Effector memory CD8-positive, alpha-beta T cell (primary cell): ENCODE data around the gene OS9.

Experiments used
- ATAC-seq: fragments of 150-1000 bp; cut with Tn5 transposase; replicated peaks from 2 replicates; pipeline ENCODE4 v1.10.0; 2021; ENCODE audit warnings: mild to moderate bottlenecking, moderate library complexity
- DNase-seq, 3 experiments: peaks; one replicate each; pipeline ENCODE4 v3.0.0; 2021
- H3K27ac Mint-ChIP-seq, 2 donors: one replicate each; pipeline ENCODE4 v1.8.0; 2022; ENCODE audit warnings: mild to moderate bottlenecking in 2 of 2, mixed read lengths in 2 of 2, moderate library complexity in 2 of 2
- H3K27me3 Mint-ChIP-seq, 2 donors: one replicate each; pipeline ENCODE4 v1.8.0; 2022; ENCODE audit warnings: mixed read lengths in 2 of 2
- H3K36me3 Mint-ChIP-seq: one replicate; pipeline ENCODE4 v1.8.0; 2022; ENCODE audit warnings: mild to moderate bottlenecking, moderate library complexity, mixed read lengths; ENCODE audit not compliant: insufficient read depth
- H3K4me1 Mint-ChIP-seq, 2 donors: one replicate each; pipeline ENCODE4 v1.8.0; 2022; ENCODE audit warnings: low read depth in 2 of 2, mixed read lengths in 2 of 2
- H3K4me3 Mint-ChIP-seq, 2 donors: one replicate each; pipeline ENCODE4 v1.8.0; 2022; ENCODE audit warnings: mild to moderate bottlenecking in 2 of 2, mixed read lengths in 2 of 2, moderate library complexity in 2 of 2
- H3K9me3 Mint-ChIP-seq, 2 donors: one replicate each; pipeline ENCODE4 v1.8.0; 2022; ENCODE audit warnings: mixed read lengths in 2 of 2

The OS9 gene

GRCh38 chr12:57739387-57739786 lies 45.5 kb downstream of the OS9 start:
- H3K4me3 Mint-ChIP-seq = peak overlapping the region; percentile 74 to 84
- H3K27ac Mint-ChIP-seq = peak overlapping the region; percentile 92 to 97
- no peaks in the 10 kb centered on the region for H3K27me3 Mint-ChIP-seq
- DNase-seq (no peak), ATAC-seq (no peak)
- H3K36me3 Mint-ChIP-seq = peaks cover 57% of the 10 kb centered on the region
- peaks cover 46 to 52% of the 10 kb centered on the region in 2 donors for H3K4me1 Mint-ChIP-seq
- no peaks in the 10 kb centered on the region for H3K9me3 Mint-ChIP-seq

GRCh38 chr12:57739914-57740538 lies 46.1 kb downstream of the OS9 start:
- no peaks in the 10 kb centered on the region for H3K9me3 Mint-ChIP-seq
- ATAC-seq (no peak), DNase-seq (no peak)
- peak overlapping the region; percentile 84 to 88 for H3K4me3 Mint-ChIP-seq
- H3K27me3 Mint-ChIP-seq = no peaks in the 10 kb centered on the region
- peaks cover 45 to 52% of the 10 kb centered on the region in 2 donors for H3K4me1 Mint-ChIP-seq
- H3K36me3 Mint-ChIP-seq = peaks cover 58% of the 10 kb centered on the region
- peak overlapping the region; percentile 97 for H3K27ac Mint-ChIP-seq

GRCh38 chr12:57740656-57741412 lies 46.9 kb downstream of the OS9 start:
- Mint-ChIP-seq H3K9me3 (no peaks in the 10 kb centered on the region), H3K36me3 (peaks cover 60% of the 10 kb centered on the region), H3K27ac (peak overlapping the region; percentile 97), H3K4me1 (peaks cover 52 to 59% of the 10 kb centered on the region in 2 donors), H3K4me3 (peak overlapping the region; percentile 84 to 88), H3K27me3 (no peaks in the 10 kb centered on the region)
- ATAC-seq = peak; percentile 73
- peak; percentile 80 to 81 (median 81) for DNase-seq

- no peak for ATAC-seq
- H3K9me3 Mint-ChIP-seq = no peaks in the 10 kb centered on the region
- H3K27me3 Mint-ChIP-seq = no peaks in the 10 kb centered on the region
- peak overlapping the region; percentile 84 to 88 for H3K4me3 Mint-ChIP-seq
- H3K27ac Mint-ChIP-seq = peak overlapping the region; percentile 97
- peaks cover 52 to 62% of the 10 kb centered on the region in 2 donors for H3K4me1 Mint-ChIP-seq
- H3K36me3 Mint-ChIP-seq = peaks cover 57% of the 10 kb centered on the region
- DNase-seq = no peak
These were observed 47.5 kb downstream of the OS9 start for GRCh38 chr12:57741413-57741789.

GRCh38 chr12:57741844-57742738 lies 48.2 kb downstream of the OS9 start:
- peak; percentile 58 for ATAC-seq
- H3K27ac Mint-ChIP-seq = peak overlapping the region; percentile 97
- peaks cover 58% of the 10 kb centered on the region for H3K36me3 Mint-ChIP-seq
- peaks cover 46 to 55% of the 10 kb centered on the region in 2 donors for H3K4me1 Mint-ChIP-seq
- DNase-seq = peak; percentile 69 to 71 (median 70)
- H3K27me3 Mint-ChIP-seq = no peaks in the 10 kb centered on the region
- H3K9me3 Mint-ChIP-seq = no peaks in the 10 kb centered on the region
- H3K4me3 Mint-ChIP-seq = peak overlapping the region; percentile 84 to 88

- DNase-seq (no peak), ATAC-seq (no peak)
- Mint-ChIP-seq H3K4me3 (peak overlapping the region; percentile 96), H3K27ac (peak overlapping the region; percentile 94 to 96), H3K27me3 (no peaks in the 10 kb centered on the region), H3K4me1 (peaks cover 46 to 55% of the 10 kb centered on the region in 2 donors), H3K9me3 (no peaks in the 10 kb centered on the region), H3K36me3 (peaks cover 70% of the 10 kb centered on the region)
These were observed 49.8 kb downstream of the OS9 start for GRCh38 chr12:57743769-57744168.

GRCh38 chr12:57744194-57744776 lies 50.4 kb downstream of the OS9 start:
- H3K9me3 Mint-ChIP-seq = no peaks in the 10 kb centered on the region

GRCh38 chr12:57744777-57745484 lies 51.0 kb downstream of the OS9 start, which contains the start of gene TSPAN31:
TSPAN31 (plus strand) TSS chr12:57745039; CDS start chr12:57745155, 116 bp downstream.
- H3K27ac Mint-ChIP-seq = peak within 1 kb of the TSS; percentile 94 to 96
- peak; percentile 89 to 93 (median 91) for DNase-seq
- peaks cover 66% of the 10 kb centered on the region for H3K36me3 Mint-ChIP-seq
- H3K4me3 Mint-ChIP-seq = peak within 1 kb of the TSS; percentile 96
- ATAC-seq = peak; percentile 73
- H3K4me1 Mint-ChIP-seq = peaks cover 37 to 46% of the 10 kb centered on the region in 2 donors
- H3K27me3 Mint-ChIP-seq = no peaks in the 10 kb centered on the region
- no peaks in the 10 kb centered on the region for H3K9me3 Mint-ChIP-seq

More at GRCh38 chr12:57744194-57744776, 50.4 kb downstream of the OS9 start:
- peak overlapping the region; percentile 96 for H3K4me3 Mint-ChIP-seq
- peak; percentile 31 for ATAC-seq
- no peaks in the 10 kb centered on the region for H3K27me3 Mint-ChIP-seq
- peak overlapping the region; percentile 94 to 96 for H3K27ac Mint-ChIP-seq
- peaks cover 70% of the 10 kb centered on the region for H3K36me3 Mint-ChIP-seq
- peaks cover 43 to 51% of the 10 kb centered on the region in 2 donors for H3K4me1 Mint-ChIP-seq
- DNase-seq = peak; percentile 66 to 71 (median 68)

GRCh38 chr12:57745485-57745881 lies 51.6 kb downstream of the OS9 start:
- peak overlapping the region; percentile 96 for H3K4me3 Mint-ChIP-seq
- no peak for ATAC-seq
- H3K36me3 Mint-ChIP-seq = peaks cover 61% of the 10 kb centered on the region
- H3K27me3 Mint-ChIP-seq = no peaks in the 10 kb centered on the region
- DNase-seq = no peak
- H3K27ac Mint-ChIP-seq = peak overlapping the region; percentile 94 to 96
- no peaks in the 10 kb centered on the region for H3K9me3 Mint-ChIP-seq
- peaks cover 39 to 44% of the 10 kb centered on the region in 2 donors for H3K4me1 Mint-ChIP-seq

GRCh38 chr12:57746025-57746424 lies 52.1 kb downstream of the OS9 start:
- Mint-ChIP-seq H3K9me3 (no peaks in the 10 kb centered on the region), H3K27me3 (no peaks in the 10 kb centered on the region), H3K36me3 (peaks cover 55% of the 10 kb centered on the region), H3K27ac (peak overlapping the region; percentile 94 to 96), H3K4me3 (peak overlapping the region; percentile 96), H3K4me1 (peaks cover 34 to 43% of the 10 kb centered on the region in 2 donors)
- DNase-seq (no peak), ATAC-seq (no peak)

GRCh38 chr12:57749061-57749460 lies 55.1 kb downstream of the OS9 start:
- H3K27ac Mint-ChIP-seq = peak overlapping the region in 1 of 2 donors; percentile 52
- ATAC-seq (no peak), DNase-seq (no peak)
- no peaks in the 10 kb centered on the region for H3K27me3 Mint-ChIP-seq
- H3K4me1 Mint-ChIP-seq = peaks cover 36 to 58% of the 10 kb centered on the region in 2 donors
- no peak overlapping the region for H3K4me3 Mint-ChIP-seq
- H3K9me3 Mint-ChIP-seq = no peaks in the 10 kb centered on the region
- H3K36me3 Mint-ChIP-seq = peaks cover 55% of the 10 kb centered on the region
